ENCODE measurements around the gene RNF167.
"Not testable (repeated sequence)": the region's sequence is repeated elsewhere in the genome, so short reads cannot be mapped to it uniquely, and the experiment has no call there.

The RNF167 gene

GRCh38 chr17:4903051-4903818 is 36.8 kb upstream of the RNF167 start, which contains the start of gene CHRNE:
Gene CHRNE (minus strand): TSS chr17:4903098. CDS start chr17:4903063, 35 bp downstream.
- DNase-seq, result peak; percentile 86

- DNase-seq, result not testable (repeated sequence)
These were observed 33.4 kb upstream of the RNF167 start for GRCh38 chr17:4906642-4907041.

DNA sequence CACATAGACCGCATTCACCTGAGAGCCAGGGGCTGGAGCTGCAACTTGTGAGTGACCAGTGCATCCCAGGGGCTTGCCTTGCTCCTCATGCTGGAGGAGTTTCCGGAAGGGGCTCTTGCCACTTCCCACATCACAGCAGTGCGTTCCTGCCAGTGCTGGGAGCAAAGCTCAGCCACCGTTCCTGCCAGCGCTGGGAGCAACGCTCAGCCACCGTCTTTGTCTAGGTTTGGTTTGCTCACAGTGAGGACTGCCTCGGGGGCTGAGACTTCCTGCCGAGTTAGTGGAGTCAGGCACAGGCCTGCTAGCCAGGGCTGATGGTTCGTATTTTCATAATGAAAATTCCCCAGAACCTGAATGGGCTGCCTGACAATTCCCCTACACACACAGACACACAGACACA is 31.8 kb upstream of the RNF167 start:
- DNase-seq, result no peak

DNA sequence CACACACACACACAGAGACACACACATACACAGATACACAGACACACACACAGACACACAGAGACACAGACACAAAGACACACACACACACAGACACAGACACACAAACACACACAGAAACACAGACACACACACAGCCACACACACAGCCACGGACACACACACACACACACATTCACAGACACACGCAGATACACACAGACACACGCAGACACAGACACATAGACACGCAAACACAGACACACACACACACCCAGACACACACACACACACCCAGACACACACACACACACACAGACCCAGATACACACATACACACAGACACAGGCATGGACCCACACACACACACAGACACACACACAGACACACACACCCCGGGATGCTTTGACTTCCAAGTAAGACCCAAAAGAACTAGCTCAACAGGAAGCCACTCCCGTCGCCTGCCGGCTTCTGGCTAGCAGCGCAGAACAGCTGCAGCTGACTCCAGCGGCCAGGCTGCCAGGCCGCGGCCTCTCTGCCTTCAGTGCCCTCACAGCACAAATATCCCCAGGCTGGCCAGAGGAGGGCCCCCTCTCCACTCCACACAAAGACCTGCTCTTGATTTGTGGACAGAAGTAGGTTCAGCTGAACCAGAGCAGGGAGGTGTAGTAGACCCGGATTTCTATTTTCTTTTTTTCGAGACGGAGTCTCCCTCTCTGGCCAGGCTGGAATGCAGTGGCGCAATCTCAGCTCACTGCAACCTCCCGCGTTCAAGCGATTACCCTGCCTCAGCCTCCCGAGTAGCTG is 31.2 kb upstream of the RNF167 start:
- DNase-seq, result peak; percentile 92

GRCh38 chr17:4913994-4914393 is 26.1 kb upstream of the RNF167 start:
- DNase-seq, result no peak

DNA sequence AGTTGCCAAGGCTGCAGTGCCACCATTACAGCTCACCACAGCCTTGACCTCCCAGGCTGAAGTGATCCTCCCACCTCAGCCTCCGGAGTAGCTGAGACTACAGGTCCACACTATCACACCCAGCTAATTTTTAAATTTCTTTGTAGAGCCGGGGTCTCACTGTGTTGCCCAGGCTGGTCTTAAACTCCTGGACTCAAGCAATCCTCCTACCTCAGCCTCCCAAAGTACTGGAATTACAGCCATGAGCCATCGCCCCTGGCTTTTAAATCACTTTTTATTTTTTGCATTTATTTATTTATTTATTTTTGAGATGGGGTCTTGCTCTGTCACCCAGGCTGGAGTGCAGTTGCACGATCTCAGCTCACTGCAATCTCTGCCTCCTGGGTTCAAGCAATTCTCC is 25.5 kb upstream of the RNF167 start:
- DNase-seq, result not testable (repeated sequence)

GRCh38 chr17:4919511-4920047 is 20.5 kb upstream of the RNF167 start:
- DNase-seq, result no peak

DNA sequence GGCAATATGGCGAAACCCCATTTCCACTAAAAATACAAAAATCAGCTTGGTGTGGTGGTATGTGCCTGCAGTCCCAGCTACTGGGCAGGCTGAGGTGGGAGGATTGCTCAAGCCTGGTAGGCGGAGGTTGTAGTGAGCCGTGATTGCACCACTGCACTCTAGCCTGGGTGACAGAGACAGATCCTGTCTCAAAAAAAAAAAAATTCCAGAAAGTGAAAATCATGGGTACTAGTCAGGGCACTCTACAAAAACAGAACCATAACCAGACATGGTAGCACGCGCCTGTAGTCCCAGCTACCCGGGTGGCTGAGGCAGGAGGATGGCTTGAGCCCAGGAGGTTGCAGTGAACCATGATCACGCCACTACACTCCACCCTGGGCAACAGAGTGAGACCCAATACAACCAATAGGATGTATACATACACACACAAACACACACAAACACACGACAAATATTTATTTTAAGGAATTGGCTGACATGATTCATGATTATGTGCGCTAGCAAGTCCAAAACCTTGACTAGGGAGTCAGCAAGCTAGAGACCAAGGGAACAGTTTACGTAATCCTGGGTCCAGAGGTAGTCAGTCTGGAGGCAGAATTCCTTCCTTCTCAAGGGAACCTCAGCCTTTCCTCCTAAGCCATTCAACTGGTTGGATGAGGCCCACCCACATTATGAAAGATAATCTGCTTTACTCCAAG is 19.6 kb upstream of the RNF167 start:
- DNase-seq, result no peak

DNA sequence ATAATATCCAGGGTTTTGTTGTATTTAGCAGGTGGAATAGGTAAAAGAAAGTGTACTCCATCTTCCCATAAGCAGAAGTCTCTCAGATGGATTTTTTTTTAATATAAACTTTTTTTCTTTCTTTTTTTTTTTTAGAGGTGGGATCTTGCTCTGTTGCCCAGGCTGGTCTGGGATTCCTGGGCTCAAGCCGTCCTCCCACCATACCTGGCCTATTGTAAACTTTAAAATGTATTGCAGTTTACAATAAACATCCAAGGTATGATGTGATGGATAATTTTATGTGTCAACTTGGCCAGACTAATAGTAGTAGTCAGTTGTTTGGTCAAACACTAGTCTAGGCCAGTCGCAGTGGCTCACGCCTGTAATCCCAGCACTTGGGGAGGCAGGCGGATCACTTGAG is 18.7 kb upstream of the RNF167 start:
- DNase-seq, result no peak

- DNase-seq, result not testable (repeated sequence)
These were observed 13.3 kb upstream of the RNF167 start for GRCh38 chr17:4926577-4927335.

DNA sequence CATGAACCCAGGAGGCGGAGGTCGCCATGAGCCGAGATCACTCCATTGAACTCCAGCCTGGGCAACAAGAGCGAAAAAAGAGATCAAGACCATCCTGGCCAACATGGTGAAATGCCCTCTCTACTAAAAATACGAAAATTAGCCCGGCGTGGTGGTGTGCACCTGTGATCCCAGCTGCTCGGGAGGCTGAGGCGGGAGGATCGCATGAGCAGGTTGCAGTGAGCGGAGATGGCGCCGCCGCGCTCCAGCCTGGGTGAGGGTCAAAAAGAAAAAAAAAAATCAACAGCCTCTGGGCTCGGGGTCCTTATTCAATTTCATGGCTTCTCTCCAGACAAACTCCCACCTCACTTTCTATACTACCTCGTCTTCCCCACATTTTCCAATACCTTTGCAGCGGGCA is 11.2 kb upstream of the RNF167 start:
- DNase-seq, result no peak

DNA sequence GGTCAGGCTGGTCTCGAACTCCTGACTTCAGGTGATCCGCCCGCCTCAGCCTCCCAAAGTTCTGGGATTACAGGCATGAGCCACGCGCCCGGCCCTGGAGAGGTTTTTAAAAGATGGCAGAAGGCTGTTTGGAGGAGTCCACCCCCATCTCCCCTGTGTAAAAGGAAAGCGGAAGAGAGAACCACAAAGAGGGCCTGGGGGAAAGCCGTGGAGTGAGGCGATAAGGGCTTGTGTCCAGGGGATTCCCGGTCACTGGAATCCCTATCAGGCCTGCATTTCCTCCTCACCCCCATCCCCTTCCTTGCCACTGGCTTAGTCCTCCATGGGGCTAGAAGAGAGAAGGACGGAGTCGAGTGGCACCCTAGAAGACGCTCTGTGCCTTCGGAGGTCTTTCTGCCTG is 8.1 kb upstream of the RNF167 start, which contains the start of gene GP1BA:
Gene GP1BA, plus strand, starts transcription at position 315 of the 400 bp plus-strand sequence. CDS start 328 bp downstream, outside the sequence.
- DNase-seq, result no peak

DNA sequence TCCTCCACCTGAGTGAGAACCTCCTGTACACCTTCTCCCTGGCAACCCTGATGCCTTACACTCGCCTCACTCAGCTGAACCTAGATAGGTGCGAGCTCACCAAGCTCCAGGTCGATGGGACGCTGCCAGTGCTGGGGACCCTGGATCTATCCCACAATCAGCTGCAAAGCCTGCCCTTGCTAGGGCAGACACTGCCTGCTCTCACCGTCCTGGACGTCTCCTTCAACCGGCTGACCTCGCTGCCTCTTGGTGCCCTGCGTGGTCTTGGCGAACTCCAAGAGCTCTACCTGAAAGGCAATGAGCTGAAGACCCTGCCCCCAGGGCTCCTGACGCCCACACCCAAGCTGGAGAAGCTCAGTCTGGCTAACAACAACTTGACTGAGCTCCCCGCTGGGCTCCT is 7.3 kb upstream of the RNF167 start:
- DNase-seq, result no peak

DNA sequence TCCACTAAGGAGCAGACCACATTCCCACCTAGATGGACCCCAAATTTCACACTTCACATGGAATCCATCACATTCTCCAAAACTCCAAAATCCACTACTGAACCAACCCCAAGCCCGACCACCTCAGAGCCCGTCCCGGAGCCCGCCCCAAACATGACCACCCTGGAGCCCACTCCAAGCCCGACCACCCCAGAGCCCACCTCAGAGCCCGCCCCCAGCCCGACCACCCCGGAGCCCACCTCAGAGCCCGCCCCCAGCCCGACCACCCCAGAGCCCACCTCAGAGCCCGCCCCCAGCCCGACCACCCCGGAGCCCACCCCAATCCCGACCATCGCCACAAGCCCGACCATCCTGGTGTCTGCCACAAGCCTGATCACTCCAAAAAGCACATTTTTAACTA is 6.4 kb upstream of the RNF167 start:
- no peak for DNase-seq

- DNase-seq, result peak; percentile 65
These were observed 5.7 kb upstream of the RNF167 start for GRCh38 chr17:4934173-4934979.

DNA sequence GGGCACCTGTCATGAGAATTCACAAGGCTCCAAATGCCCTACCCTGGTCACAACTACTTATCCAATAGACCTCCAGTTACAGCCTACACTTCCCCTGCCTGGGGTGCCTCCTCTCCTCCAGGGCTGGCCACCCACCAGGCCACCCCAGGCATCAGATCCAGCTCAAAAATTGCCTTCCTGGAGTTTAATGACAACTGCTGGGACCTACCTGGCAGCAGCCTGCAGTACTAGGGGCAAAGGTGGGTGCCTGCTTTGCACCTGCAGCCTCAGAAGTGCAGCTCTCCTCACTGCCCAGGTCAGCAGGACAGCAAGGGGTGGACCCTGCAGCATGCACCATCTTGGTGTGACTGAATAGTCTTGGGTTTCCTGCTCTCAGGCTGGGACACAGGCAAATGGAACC is 4.4 kb upstream of the RNF167 start:
- DNase-seq, result no peak

DNA sequence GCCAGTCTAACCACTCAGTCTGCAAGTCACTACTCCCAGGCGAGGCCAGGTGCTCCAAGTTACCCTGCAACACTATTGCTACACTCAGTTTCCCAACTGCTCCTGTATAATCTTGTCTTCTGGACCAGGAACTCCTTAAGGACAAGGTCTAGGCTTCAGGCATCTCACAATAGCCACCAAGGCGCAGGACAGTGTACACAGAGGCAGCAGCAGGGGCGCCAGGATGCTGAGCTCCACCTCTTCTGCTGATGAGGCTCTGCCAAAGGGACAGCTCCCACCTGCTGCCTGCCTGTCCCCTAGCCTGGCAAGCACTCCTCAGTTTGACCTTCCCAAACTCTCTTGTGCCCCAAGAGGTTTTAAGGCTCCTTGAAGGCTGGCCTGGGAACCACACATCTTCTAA is 3.6 kb upstream of the RNF167 start:
- DNase-seq, result no peak

DNA sequence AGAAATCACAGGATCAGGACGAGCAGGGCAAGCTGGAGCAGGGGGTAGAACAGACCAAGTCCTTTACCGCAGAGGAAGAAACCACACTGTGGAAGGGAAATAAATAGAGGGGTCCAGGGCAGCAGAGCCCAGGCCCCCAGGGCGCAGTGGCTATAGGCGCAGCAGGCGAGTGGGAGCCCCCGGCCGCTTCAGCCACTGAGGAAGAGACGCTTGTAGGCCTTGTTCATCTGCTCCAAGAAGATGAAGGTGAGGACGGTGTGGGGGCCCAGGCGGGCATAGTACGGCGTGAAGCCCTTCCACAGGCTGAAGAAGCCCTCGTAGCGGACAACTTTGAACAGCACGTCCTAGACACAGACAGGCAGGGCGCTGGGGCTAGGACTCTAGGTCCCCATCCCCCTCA is 2.5 kb upstream of the RNF167 start:
- DNase-seq, result no peak

DNA sequence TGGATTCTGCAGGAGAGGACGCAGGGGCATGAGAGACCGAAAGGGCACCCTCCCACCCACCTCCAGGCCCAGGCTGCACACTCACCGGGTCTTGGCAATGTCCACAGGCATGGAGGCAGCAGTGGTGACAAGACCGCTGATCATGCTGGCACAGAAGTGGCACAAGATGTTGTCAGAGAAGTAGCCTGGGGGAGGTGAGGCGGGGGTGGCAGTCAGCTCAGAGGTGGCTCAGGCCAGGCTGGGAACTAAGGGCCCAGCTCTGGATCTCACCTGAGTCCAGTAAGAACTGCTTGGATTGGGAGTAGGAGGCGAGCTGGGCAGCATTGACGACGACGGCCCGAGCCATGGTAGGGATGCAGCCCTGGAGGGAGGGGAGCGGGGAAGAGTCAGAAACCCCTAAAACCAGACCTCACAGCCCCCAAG is 2.0 kb upstream of the RNF167 start:
- DNase-seq, result no peak

GRCh38 chr17:4938688-4939545 is 1.2 kb upstream of the RNF167 start:
- DNase-seq, result peak; percentile 39

GRCh38 chr17:4939546-4939795 is 597 bp upstream of the RNF167 start:
- DNase-seq, result no peak
